Prostate gland (tissue), 2 donors: Measurements from ENCODE around the gene ABCB8. TPM values are rescaled to one million over a fixed set of nuclear protein-coding genes. Genes with fewer than 3 reads are reported as not detected.

Source experiments
- DNase-seq: peaks from one replicate; pipeline ENCODE4 v3.0.0-alpha.2; 2019; ENCODE audit warnings: low spot score
- H3K27ac ChIP-seq, 2 donors: fragments of 200-600 bp; sonication (generic); 2 replicates each; pipeline ENCODE4 v1.5.1; 2017 to 2019
- H3K27me3 ChIP-seq: fragments of 200-600 bp; sonication (generic); replicated peaks from 2 replicates; pipeline ENCODE4 v1.5.1; 2019; ENCODE audit not compliant: insufficient read depth
- H3K36me3 ChIP-seq, 2 donors: fragments of 200-600 bp; sonication (generic); 1 replicate in 1 of 2; 2 replicates in 1 of 2; pipeline versions ENCODE4 v1.5.1 to v1.8.1; 2017 to 2019
- H3K4me1 ChIP-seq: fragments of 200-600 bp; sonication (generic); replicated peaks from 2 replicates; pipeline ENCODE4 v1.5.1; 2019
- H3K4me3 ChIP-seq, 2 donors: fragments of 200-600 bp; sonication (generic); 2 replicates each; pipeline ENCODE4 v1.5.1; 2017 to 2019
- H3K9me3 ChIP-seq: fragments of 200-600 bp; sonication (generic); 2 replicates; pipeline ENCODE4 v1.5.1; 2017
- POLR2A ChIP-seq: fragments of 450-650 bp; IDR thresholded peaks from one replicate; pipeline ENCODE4 v1.6.1; 2016; ENCODE audit warnings: antibody characterized with exemption, mild to moderate bottlenecking
- POLR2AphosphoS5 ChIP-seq: sonication (generic); formaldehyde crosslinking; IDR thresholded peaks from one replicate; pipeline ENCODE4 v1.6.1; 2017; ENCODE audit warnings: antibody characterized with exemption
- WGBS: methylation state at CpG from one replicate; pipeline ENCODE4 v1.1.5; 2018; 5-methylcytosine and 5-hydroxymethylcytosine counted together
- intact Hi-C: fragments of 100-400 bp; cut with DNase I; formaldehyde crosslinking; loops from one replicate; pipeline ENCODE4 v1.14.2; 2022
- total RNA-seq, 2 donors: library from RNA; depleted of rRNA; stranded (reverse); fragments of >200 nt; gene quantifications; one replicate each; pipeline ENCODE4 v1.1.0, GENCODE V29; 2016
- TF ChIP-seq, protein P1 (sequence below), 4 experiments: fragments of 200-600 bp in 2 of 4; fragments of 450-650 bp in 2 of 4; sonication (generic) in 2 of 4; IDR thresholded peaks; 1 replicate in 3 of 4; 2 replicates in 1 of 4; pipeline ENCODE4 v1.5.1; 2016 to 2019; ENCODE audit warnings: antibody characterized with exemption in 4 of 4, mild to moderate bottlenecking in 2 of 4, moderate library complexity in 2 of 4

Gene ABCB8
- total RNA-seq, 2 donors from 2014 or later, result 26.4 to 50.6 TPM

DNA sequence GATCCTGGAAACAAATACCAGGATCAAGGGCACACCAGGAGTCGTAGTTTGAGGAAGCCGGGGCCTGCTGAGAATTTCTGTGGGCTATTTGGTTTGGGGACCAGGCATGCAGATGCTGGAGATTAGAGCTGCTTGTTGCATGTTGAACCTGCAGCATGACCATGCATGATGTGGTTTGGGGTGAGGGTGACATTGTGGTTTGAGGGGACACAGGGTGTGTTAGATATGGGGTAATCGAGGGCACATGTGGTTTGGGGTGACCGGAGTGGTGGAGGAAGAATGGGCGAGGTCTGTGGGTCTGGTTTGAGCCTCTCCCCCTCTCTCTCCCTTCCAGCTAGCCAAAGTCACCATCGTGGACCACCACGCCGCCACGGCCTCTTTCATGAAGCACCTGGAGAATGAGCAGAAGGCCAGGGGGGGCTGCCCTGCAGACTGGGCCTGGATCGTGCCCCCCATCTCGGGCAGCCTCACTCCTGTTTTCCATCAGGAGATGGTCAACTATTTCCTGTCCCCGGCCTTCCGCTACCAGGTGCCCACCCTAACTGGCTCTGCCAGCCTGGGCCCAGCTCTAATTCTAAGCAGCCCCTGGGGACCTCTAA, 27.3 kb upstream of the ABCB8 start:
- Histone ChIP-seq H3K27ac (no peak overlapping the region), H3K4me3 (no peak overlapping the region), H3K9me3 (no peaks in the 10 kb centered on the region), H3K4me1 (no peaks in the 10 kb centered on the region), H3K36me3 (no peaks in the 10 kb centered on the region), H3K27me3 (no peaks in the 10 kb centered on the region)
- intact Hi-C loops, result no loop called here
- 92% methylated on average over 13 of the region's 13 CpGs for WGBS
- no peak for DNase-seq
- TF ChIP-seq, protein P1, sequence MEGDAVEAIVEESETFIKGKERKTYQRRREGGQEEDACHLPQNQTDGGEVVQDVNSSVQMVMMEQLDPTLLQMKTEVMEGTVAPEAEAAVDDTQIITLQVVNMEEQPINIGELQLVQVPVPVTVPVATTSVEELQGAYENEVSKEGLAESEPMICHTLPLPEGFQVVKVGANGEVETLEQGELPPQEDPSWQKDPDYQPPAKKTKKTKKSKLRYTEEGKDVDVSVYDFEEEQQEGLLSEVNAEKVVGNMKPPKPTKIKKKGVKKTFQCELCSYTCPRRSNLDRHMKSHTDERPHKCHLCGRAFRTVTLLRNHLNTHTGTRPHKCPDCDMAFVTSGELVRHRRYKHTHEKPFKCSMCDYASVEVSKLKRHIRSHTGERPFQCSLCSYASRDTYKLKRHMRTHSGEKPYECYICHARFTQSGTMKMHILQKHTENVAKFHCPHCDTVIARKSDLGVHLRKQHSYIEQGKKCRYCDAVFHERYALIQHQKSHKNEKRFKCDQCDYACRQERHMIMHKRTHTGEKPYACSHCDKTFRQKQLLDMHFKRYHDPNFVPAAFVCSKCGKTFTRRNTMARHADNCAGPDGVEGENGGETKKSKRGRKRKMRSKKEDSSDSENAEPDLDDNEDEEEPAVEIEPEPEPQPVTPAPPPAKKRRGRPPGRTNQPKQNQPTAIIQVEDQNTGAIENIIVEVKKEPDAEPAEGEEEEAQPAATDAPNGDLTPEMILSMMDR (IDR thresholded peaks at IDR 0.05), result no peak
- no peak for TF ChIP-seq POLR2AphosphoS5
- TF ChIP-seq POLR2A, result no peak

DNA sequence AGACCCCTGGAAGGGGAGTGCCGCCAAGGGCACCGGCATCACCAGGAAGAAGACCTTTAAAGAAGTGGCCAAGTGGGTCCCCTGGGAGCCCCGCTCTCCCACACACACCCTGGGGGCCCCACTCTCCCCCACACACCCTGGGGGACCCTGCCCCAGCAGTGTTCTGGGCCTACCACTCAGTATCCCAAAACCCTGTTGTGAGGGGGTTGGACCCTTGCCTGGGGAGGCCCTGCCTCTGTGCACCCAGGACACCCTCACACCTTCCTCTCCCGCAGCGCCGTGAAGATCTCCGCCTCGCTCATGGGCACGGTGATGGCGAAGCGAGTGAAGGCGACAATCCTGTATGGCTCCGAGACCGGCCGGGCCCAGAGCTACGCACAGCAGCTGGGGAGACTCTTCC, 26.7 kb upstream of the ABCB8 start:
- no peak for DNase-seq
- no peaks in the 10 kb centered on the region for H3K27me3 ChIP-seq
- no peak overlapping the region for H3K4me3 ChIP-seq
- no peak for TF ChIP-seq POLR2AphosphoS5
- TF ChIP-seq, protein P1 (IDR thresholded peaks at IDR 0.05), result no peak
- no peak for TF ChIP-seq POLR2A
- H3K36me3 ChIP-seq, result no peaks in the 10 kb centered on the region
- H3K4me1 ChIP-seq, result no peaks in the 10 kb centered on the region
- intact Hi-C loops, result no loop called here
- no peak overlapping the region for H3K27ac ChIP-seq
- WGBS, result 94% methylated on average over 16 of the region's 16 CpGs
- H3K9me3 ChIP-seq, result no peaks in the 10 kb centered on the region

DNA sequence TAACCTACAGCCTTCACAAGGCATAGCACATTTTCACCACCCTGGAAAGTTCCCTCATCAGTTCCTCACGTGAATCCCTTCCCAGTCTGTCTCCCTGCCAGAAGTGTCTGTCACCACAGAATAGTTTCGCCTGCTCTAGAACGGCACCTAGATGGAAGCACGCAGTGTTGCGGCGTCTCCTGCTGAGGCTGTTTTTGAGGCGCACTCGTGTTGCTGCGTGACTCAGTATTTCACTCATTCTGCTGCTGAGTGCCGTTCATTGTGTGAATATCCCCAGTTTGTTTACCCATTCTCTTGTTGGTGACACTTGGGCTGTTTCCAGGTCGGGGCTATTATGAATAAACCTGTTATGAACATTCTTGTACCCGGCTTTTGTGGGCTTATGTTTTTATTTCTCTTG, 24.7 kb upstream of the ABCB8 start:
- DNase-seq, result no peak
- Histone ChIP-seq H3K27ac (no peak overlapping the region), H3K36me3 (no peaks in the 10 kb centered on the region), H3K9me3 (no peaks in the 10 kb centered on the region), H3K27me3 (no peaks in the 10 kb centered on the region), H3K4me3 (no peak overlapping the region), H3K4me1 (no peaks in the 10 kb centered on the region)
- 38% methylated on average over 12 of the region's 12 CpGs for WGBS
- TF ChIP-seq POLR2AphosphoS5, result no peak
- TF ChIP-seq, protein P1 (IDR thresholded peaks at IDR 0.05), result no peak
- no peak for TF ChIP-seq POLR2A
- intact Hi-C loops, result no loop called here

DNA sequence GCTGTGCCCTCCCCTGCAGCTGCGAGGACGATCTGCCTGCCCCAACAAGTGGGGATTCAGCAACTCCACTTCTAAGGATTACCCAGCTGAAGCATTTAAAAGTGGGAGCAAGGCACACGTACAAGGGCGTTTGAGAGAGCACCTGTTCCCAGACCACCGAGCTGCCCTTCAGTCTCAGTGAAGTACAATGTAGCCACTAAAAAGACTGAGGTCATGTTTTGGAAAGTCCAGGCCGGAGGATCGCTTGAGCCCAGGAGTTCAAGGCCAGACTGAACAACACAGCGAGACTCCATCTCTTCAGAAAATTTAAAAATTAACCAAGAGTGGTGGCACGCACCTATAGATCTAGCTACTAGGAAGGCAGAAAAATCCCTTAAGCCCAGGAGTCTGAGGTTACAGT, 22.7 kb upstream of the ABCB8 start:
- H3K4me3 ChIP-seq, result no peak overlapping the region
- H3K9me3 ChIP-seq, result no peaks in the 10 kb centered on the region
- H3K36me3 ChIP-seq, result no peaks in the 10 kb centered on the region
- intact Hi-C loops, result no loop called here
- no peaks in the 10 kb centered on the region for H3K4me1 ChIP-seq
- H3K27ac ChIP-seq, result no peak overlapping the region
- TF ChIP-seq, protein P1 (IDR thresholded peaks at IDR 0.05), result no peak
- TF ChIP-seq POLR2AphosphoS5, result no peak
- WGBS, result 75% methylated on average over 9 of the region's 9 CpGs
- H3K27me3 ChIP-seq, result peaks cover 6% of the 10 kb centered on the region
- DNase-seq, result no peak

DNA sequence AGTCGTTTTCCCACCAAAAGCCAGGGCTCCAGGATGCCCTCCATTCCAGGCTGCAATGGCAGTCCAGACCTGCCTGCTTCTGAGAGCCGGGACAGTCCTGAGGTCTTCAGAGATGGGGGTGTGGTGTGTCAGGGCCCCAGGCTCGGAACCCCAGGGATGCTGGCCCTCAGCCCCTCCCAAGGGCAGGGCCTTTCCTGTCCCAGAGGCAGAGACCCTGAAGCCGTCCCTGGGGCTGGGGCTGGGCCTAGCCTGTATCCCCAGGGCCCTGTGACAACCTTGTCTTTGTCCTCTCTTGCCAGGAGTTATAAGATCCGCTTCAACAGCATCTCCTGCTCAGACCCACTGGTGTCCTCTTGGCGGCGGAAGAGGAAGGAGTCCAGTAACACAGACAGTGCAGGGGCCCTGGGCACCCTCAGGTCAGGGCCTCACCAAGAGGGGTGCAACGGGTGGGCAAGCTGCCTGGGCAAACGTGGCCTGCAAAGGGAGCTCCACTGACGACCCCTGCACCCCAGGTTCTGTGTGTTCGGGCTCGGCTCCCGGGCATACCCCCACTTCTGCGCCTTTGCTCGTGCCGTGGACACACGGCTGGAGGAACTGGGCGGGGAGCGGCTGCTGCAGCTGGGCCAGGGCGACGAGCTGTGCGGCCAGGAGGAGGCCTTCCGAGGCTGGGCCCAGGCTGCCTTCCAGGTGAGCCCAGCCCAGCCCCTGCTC, 21.5 kb upstream of the ABCB8 start:
- H3K27ac ChIP-seq, result no peak overlapping the region
- no peaks in the 10 kb centered on the region for H3K4me1 ChIP-seq
- no peaks in the 10 kb centered on the region for H3K36me3 ChIP-seq
- DNase-seq, result no peak
- intact Hi-C loops, result no loop called here
- H3K4me3 ChIP-seq, result no peak overlapping the region
- 87% methylated on average over 23 of the region's 23 CpGs for WGBS
- TF ChIP-seq, protein P1 (IDR thresholded peaks at IDR 0.05), result no peak
- TF ChIP-seq POLR2AphosphoS5 (no peak), POLR2A (no peak)
- peaks cover 6% of the 10 kb centered on the region for H3K27me3 ChIP-seq
- no peaks in the 10 kb centered on the region for H3K9me3 ChIP-seq
